HG02678 (cell line): Measurements from ENCODE around the gene ADGRB3.
"Not testable (repeated sequence)": the region's sequence is repeated elsewhere in the genome, so short reads cannot be mapped to it uniquely, and the experiment has no call there.

Source experiments
- ATAC-seq: cut with Tn5 transposase; IDR thresholded peaks from one replicate; pipeline ENCODE4 v1.9.1; 2021; ENCODE audit warnings: mild to moderate bottlenecking, moderate library complexity; ENCODE audit not compliant: unreplicated experiment

The ADGRB3 gene

DNA sequence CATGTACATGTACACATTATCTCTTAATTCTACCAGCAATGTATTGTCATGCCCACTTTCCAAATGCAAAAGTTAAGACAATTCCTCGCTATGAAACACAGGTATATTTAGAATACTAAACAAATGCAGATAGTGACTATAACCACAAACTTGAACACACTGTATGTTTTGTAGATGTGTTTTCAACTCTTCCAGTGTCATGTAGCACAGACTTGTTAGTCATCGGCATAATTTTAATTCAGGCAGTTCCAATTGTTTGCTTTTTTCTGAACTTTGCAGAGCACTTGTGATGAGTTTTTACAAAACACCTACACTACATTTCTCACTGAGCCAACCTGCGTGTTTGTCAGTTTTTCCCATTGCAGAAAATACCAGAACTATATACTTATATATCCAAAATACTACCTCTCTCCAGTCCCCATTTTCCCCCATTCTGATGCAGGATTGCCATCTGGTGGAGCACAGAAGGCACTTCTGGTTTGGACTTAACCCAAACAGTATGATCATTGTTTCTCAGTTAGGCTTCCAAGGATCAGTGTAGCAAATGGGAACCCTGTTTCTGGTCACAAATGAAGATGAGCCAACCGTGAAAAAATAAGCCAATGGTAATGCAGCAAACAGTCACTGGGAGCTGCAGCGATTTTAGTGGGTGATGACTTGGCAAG, 143.4 kb downstream of the ADGRB3 start:
- peak; percentile 48 for ATAC-seq

DNA sequence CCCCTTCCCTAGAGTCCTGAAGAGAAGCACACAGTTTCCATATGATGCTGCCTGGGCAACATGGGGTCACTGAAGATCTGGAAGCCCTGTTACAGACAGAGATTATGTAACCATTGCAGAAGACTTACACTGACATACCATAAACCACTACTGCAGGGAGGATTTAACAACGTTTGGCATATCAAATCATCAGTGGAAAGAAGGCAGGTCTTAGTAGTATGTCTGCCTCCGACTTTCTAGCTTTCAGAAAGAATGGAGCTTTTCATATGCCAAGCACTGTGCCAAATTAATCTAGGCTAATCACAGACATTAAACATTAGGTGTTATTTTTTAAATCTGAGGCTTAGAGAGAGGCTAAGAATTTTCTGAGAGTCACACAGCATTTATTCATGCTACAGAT, 144.3 kb downstream of the ADGRB3 start:
- ATAC-seq = no peak

- not testable (repeated sequence) for ATAC-seq
Measured at GRCh38 chr6:68790128-68790527, 155.0 kb downstream of the ADGRB3 start.

DNA sequence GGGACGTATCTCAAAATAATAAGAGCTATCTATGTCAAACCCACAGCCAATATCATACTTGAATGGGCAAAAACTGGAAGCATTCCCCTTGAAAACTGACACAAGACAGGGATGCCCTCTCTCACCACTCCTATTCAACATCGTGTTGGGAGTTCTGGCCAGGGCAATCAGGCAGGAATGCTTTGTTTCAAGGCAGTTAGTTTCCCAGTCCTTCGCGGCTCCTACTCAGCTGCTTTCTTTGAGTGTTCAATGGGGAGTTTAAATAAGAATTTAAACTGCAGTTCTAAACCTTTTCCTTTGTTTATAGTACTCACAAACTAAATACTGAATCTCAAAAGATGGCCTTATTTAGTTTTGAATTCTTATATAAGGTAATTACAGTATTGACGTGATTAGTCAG, 179.9 kb downstream of the ADGRB3 start:
- not testable (repeated sequence) for ATAC-seq

- no peak for ATAC-seq
Measured at GRCh38 chr6:68826501-68826900, 191.4 kb downstream of the ADGRB3 start.

- no peak for ATAC-seq
Measured at GRCh38 chr6:68834551-68834950, 199.5 kb downstream of the ADGRB3 start.

- no peak for ATAC-seq
Measured at GRCh38 chr6:68838571-68838970, 203.5 kb downstream of the ADGRB3 start.

DNA sequence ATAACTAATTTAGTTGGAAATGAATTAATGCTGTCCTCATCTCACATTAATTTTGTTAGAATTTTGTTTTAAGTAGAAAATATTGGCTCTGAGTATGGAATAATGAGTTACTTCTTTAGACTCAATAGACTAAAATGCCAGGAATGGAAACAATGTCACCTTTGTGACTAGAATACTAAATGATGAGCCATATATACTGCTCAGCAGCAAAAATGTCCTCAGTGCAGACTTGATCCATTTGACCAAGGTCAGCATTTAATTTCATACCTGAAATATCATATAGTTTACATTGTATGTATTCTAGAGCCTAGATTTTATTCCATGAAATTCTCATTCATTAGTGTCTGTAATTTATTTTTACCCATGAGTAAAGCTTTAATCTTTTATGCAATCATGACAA, 217.7 kb downstream of the ADGRB3 start:
- ATAC-seq = no peak

DNA sequence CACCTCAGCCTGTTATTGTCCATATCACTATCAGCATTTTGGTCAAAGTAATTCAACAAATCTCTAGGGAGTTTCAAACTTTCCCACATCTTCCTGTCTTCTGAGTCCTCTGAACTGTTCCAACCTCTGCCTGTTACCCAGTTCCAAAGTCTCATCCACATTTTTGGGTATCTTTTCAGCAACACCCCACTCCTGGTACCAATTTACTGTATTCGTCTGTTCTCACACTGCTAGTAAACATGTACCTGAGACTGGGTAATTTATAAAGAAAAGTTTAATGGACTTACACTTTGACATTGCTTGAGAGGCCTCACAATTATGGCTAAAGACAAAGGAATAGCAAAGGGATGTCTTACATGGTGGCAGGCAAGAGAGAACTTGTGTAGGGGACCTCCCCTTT, 224.2 kb downstream of the ADGRB3 start:
- ATAC-seq = no peak

DNA sequence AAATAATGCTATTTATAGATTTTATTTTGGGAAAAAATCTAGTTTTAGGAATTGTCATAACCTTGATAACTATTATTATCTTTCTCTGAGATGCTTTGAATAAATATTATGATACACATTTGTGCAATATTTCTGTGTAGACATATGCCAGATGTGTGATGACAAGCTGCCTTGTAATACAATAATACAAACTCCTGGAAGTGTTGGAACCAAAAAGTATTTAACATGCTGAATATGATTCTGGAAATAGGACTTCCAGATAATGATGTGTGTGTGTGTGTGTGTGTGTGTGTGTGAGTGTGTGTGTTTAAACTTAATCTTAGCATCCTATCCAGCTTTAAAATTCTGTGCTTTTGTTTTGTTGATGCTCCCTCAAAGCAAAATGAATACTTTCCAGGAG, 233.6 kb downstream of the ADGRB3 start:
- ATAC-seq = no peak

DNA sequence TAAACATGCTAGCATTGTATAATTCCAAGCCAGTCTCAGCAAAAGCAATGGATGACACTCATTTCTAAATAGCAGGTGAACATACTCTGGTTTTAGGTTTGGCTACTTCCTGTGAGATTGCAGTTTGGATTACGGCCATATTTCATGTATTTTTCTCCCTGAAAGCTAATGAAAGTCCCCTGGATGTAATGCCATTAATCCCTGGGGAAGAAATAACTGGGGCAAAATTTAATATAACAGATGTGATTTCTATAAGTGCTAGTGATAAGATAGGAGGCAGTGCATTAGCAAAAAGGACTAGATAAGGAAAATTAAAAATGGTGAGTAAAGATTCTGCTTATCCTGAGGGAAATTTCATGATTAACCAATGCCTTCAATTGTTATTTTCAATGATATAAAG, 238.2 kb downstream of the ADGRB3 start:
- no peak for ATAC-seq

- ATAC-seq = no peak
Measured at GRCh38 chr6:68874747-68875146, 239.7 kb downstream of the ADGRB3 start.

- no peak for ATAC-seq
Measured at GRCh38 chr6:68875403-68875802, 240.3 kb downstream of the ADGRB3 start.

GRCh38 chr6:68876792-68877493, 241.9 kb downstream of the ADGRB3 start:
- peak; percentile 70 for ATAC-seq

- no peak for ATAC-seq
Measured at GRCh38 chr6:68880050-68880813, 245.2 kb downstream of the ADGRB3 start.

DNA sequence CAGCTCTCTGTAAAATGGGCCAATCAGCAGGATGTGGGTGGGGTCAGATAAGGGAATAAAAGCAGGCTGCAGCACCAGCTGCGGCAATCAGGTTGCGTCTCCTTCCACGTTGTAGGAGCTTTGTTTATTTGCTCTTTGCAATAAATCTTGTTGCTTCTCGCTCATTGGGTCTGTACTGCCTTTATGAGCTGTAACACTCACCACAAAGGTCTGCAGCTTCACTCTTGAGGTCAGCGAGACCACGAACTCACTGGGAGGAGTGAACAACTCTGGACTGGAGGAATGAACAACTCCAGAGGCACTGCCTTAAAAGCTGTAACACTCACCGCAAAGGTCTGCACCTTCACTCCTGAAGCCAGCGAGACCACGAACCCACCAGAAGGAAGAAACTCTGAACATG, 248.2 kb downstream of the ADGRB3 start:
- ATAC-seq = not testable (repeated sequence)

DNA sequence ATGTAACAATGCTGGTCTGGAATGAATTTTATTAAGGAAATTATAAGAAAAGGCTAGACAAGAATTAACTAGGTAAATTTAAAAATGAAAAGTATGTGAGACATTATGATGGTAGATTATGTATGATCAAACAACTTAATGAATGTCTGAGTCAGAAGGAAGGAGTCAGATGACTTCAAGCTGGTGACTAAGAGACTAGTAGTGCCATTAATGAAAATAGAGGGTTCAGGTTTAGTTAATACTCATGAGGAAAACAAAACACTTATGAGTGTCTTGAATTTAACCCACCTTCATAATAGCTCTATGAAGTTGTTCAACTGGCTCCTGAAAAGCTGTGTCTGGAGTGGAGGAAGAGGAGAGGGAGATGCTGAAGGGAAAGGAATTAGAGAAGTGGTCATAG, 256.3 kb downstream of the ADGRB3 start:
- no peak for ATAC-seq

DNA sequence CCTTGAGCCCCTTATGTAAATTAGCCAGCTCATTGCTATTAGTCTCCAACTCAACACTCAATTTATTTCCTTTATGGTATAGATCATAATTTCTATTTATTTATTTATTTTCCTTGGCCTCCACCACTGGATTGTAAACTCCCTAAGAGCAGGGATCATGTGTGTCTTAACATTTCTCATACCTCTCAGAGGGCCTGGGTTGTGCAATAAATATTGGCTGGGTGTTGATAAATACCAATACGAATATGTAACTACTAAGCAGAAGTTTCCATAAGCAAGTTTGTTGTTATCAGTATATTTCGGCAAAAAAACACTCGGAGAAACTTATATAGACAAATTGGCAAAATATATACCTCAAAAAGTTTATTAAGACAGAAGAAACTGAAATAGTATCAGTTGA, 257.4 kb downstream of the ADGRB3 start:
- ATAC-seq = no peak

GRCh38 chr6:68895929-68896328, 260.8 kb downstream of the ADGRB3 start:
- no peak for ATAC-seq

DNA sequence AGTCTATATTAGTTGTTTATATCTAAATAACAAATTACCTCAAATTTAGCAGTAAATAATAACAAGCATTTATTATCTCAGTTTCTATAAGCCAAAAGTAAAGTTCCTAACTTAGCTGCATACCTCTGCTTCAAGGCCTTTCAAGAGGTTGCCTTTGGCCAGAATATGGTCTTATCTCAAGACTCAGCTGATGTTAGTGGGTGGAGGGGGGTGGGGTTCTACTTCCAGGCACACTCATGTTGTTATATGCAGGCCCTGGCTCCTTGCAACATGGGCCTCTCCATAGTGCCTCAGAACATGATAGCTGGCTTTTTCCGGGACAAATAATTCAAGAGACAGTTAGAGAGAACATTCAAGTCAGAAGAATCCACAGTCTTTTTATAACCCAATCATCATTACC, 266.0 kb downstream of the ADGRB3 start:
- ATAC-seq = no peak

GRCh38 chr6:68911334-68911733, 276.3 kb downstream of the ADGRB3 start:
- no peak for ATAC-seq

DNA sequence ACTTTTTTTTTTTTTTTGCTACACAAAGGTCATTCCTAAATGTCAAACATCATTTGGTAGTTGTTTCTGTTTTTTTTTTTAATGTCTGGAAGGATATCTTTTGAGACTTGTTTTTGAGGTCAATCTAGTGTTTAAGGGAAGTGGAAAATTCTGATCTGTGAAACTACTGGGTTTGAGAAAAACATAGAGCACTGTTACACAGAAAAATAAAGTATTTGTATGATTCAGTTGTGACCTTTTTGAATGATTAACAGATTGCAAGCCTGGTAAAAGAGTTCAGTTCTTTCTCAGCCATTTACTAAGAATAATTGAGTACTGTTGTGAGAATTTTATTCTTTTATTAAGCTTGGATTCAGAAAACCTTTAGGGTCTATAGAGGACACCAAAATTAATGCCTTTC, 276.7 kb downstream of the ADGRB3 start:
- no peak for ATAC-seq
